Endothelial cell of umbilical vein (primary cell): Measurements from ENCODE around the gene CXCL6. TPM values are rescaled to one million over a fixed set of nuclear protein-coding genes. Genes with fewer than 3 reads are reported as not detected.

Experiments used
- BruUV-seq: library from RNA; stranded (reverse); fragments of 400-500 nt; replicated peaks from 2 replicates; lab custom pipeline; 2021; lab: Mats Ljungman, UMichigan
- CTCF ChIA-PET: fragments of 300-600, 350-600 bp; sonication (Branson Sonifier 250); formaldehyde crosslinking; loops from one replicate; lab custom pipeline; 2021; ENCODE audit warnings: antibody characterized with exemption, inconsistent platforms; lab: Charles Lee
- POLR2A ChIA-PET: fragments of 300-600, 350-600 bp; sonication (Branson Sonifier 250); formaldehyde crosslinking; loops from one replicate; lab custom pipeline; 2021; ENCODE audit warnings: antibody characterized with exemption, inconsistent platforms; lab: Charles Lee
- DNase-seq: peaks from one replicate; pipeline ENCODE4 v3.0.0-alpha.2; 2011; ENCODE audit warnings: low read depth, low spot score
- FAIRE-seq: peaks from 2 replicates; lab custom pipeline; 2011; peaks lifted over from hg19 to GRCh38; lab: Jason Lieb, UNC
- H2AFZ ChIP-seq: 2 replicates; pipeline ENCODE4 v1.6.0; 2012; ENCODE audit warnings: low read depth, low read length, control low read depth, inconsistent platforms
- H3K27ac ChIP-seq: 2 replicates; pipeline ENCODE4 v1.5.1; 2011; ENCODE audit warnings: low read depth, mild to moderate bottlenecking, control low read depth, low read length, moderate library complexity; ENCODE audit not compliant: insufficient read depth
- H3K27me3 ChIP-seq, 2 experiments: 2 replicates each; pipeline versions ENCODE4 v1.6.0 to v1.6.1; 2011; ENCODE audit warnings: low read length in 2 of 2, mixed read lengths in 1 of 2; ENCODE audit not compliant: control insufficient read depth in 2 of 2, insufficient read depth in 2 of 2
- H3K36me3 ChIP-seq, 2 experiments: 2 replicates in 1 of 2; 3 replicates in 1 of 2; pipeline ENCODE4 v1.5.1; 2011; ENCODE audit warnings: low read length in 2 of 2, mild to moderate bottlenecking in 1 of 2, moderate library complexity in 1 of 2; ENCODE audit not compliant: control insufficient read depth in 2 of 2, insufficient read depth in 2 of 2; ENCODE audit errors: extremely low read depth in 1 of 2
- H3K4me1 ChIP-seq: 3 replicates; pipeline ENCODE4 v1.5.1; 2011; ENCODE audit warnings: mild to moderate bottlenecking, low read length; ENCODE audit not compliant: control insufficient read depth, insufficient read depth; ENCODE audit errors: extremely low read depth
- H3K4me2 ChIP-seq: 2 replicates; pipeline ENCODE4 v1.6.1; 2011; ENCODE audit warnings: low read length, control low read depth, mixed read lengths; ENCODE audit not compliant: insufficient read depth
- H3K4me3 ChIP-seq, 3 experiments: fragments of 200-600 bp in 1 of 3; sonication (generic), shearing (Covaris generic) in 1 of 3; replicated peaks in 1 of 3; 2 replicates each; pipeline ENCODE4 v1.5.1; 2011 to 2016; ENCODE audit warnings: control low read depth in 3 of 3, low read length in 3 of 3, mild to moderate bottlenecking in 2 of 3, inconsistent platforms in 1 of 3, low read depth in 1 of 3, moderate library complexity in 1 of 3; ENCODE audit not compliant: insufficient read depth in 1 of 3
- H3K79me2 ChIP-seq: 2 replicates; pipeline ENCODE4 v1.6.0; 2012; ENCODE audit warnings: low read length, inconsistent platforms; ENCODE audit not compliant: control insufficient read depth, insufficient read depth
- H3K9ac ChIP-seq: replicated peaks from 2 replicates; pipeline ENCODE3; 2011; ENCODE audit warnings: low read length, control low read depth; ENCODE audit not compliant: insufficient read depth; ENCODE audit errors: extremely low read depth
- H3K9me1 ChIP-seq: replicated peaks from 3 replicates; pipeline ENCODE4 v1.6.0; 2011; ENCODE audit warnings: mild to moderate bottlenecking, low read length; ENCODE audit not compliant: control insufficient read depth, insufficient read depth; ENCODE audit errors: extremely low read depth
- H3K9me3 ChIP-seq: replicated peaks from 2 replicates; pipeline ENCODE4 v1.5.1; 2012; ENCODE audit warnings: low read length, inconsistent platforms; ENCODE audit not compliant: control insufficient read depth, insufficient read depth
- H4K20me1 ChIP-seq: replicated peaks from 2 replicates; pipeline ENCODE3; 2011; ENCODE audit warnings: mild to moderate bottlenecking, low read length; ENCODE audit not compliant: control insufficient read depth, insufficient read depth; ENCODE audit errors: extremely low read depth
- EZH2 ChIP-seq: IDR thresholded peaks from 2 replicates; pipeline ENCODE4 v1.6.1; 2012; ENCODE audit warnings: borderline replicate concordance, low read depth, mild to moderate bottlenecking, moderate library complexity, low read length, inconsistent platforms; ENCODE audit not compliant: severe bottlenecking
- FOS ChIP-seq: IDR thresholded peaks from 2 replicates; pipeline ENCODE4 v1.6.1; 2011; ENCODE audit warnings: mild to moderate bottlenecking, low read length, moderate library complexity, borderline replicate concordance; ENCODE audit not compliant: insufficient read depth
- GATA2 ChIP-seq: IDR thresholded peaks from 2 replicates; pipeline ENCODE4 v1.7.0; 2011; ENCODE audit warnings: low read depth, mild to moderate bottlenecking, moderate library complexity, mixed read lengths, low read length; ENCODE audit not compliant: insufficient read length, insufficient read depth
- JUN ChIP-seq: IDR thresholded peaks from 2 replicates; pipeline ENCODE4 v1.6.1; 2011; ENCODE audit warnings: borderline replicate concordance, low read depth; ENCODE audit not compliant: insufficient read length, insufficient read depth
- MAX ChIP-seq: IDR thresholded peaks from 2 replicates; pipeline ENCODE4 v1.6.1; 2011; ENCODE audit not compliant: insufficient read depth, insufficient read length
- MYC ChIP-seq: IDR thresholded peaks from one replicate; pipeline ENCODE4 v1.6.1; 2011; ENCODE audit warnings: mild to moderate bottlenecking, low read depth, low read length
- POLR2A ChIP-seq: IDR thresholded peaks from 2 replicates; pipeline ENCODE4 v1.6.1; 2012; ENCODE audit warnings: low read depth, mild to moderate bottlenecking, control low read depth, low read length
- POLR2AphosphoS5 ChIP-seq: IDR thresholded peaks from 2 replicates; pipeline ENCODE4 v1.6.1; 2012; ENCODE audit warnings: low read depth, mild to moderate bottlenecking, control low read depth, low read length, moderate library complexity; ENCODE audit not compliant: insufficient read depth
- dilution Hi-C: fragments of 300-500 bp; cut with MboI; formaldehyde crosslinking; loops from one replicate; pipeline ENCODE4 v1.15.0; 2019; ENCODE audit warnings: low sequenced_read_pairs; ENCODE audit not compliant: extremely low pct_ligation_motif_present
- intact Hi-C: fragments of 100-400 bp; cut with micrococcal nuclease; formaldehyde crosslinking; loops from one replicate; pipeline ENCODE4 v1.10.0; 2022
- polyA plus RNA-seq, 4 experiments: library from polyadenylated mRNA; depleted of rRNA in 3 of 4; stranded (reverse) in 3 of 4; unstranded in 1 of 4; fragments of >200 nt; gene quantifications; 2 replicates each; pipeline versions ENCODE4 v1.2.1 to v1.2.3, GENCODE V29; 2011 to 2012; ENCODE audit warnings: missing spikeins in 1 of 4
- total RNA-seq: library from RNA; stranded (reverse); gene quantifications from 2 replicates; pipeline ENCODE4 v1.2.3, GENCODE V29; 2021
- TF ChIP-seq, protein P1 (sequence below), 2 donors: IDR thresholded peaks; 1 replicate in 1 of 2; 2 replicates in 1 of 2; pipeline ENCODE4 v1.5.1; 2011; ENCODE audit warnings: low read length in 2 of 2, mild to moderate bottlenecking in 2 of 2, moderate library complexity in 2 of 2, control low read depth in 1 of 2, inconsistent platforms in 1 of 2, low read depth in 1 of 2; ENCODE audit not compliant: insufficient read depth in 1 of 2; ENCODE audit errors: extremely low read depth in 1 of 2

The CXCL6 gene
- total and polyA plus RNA-seq, 2 donors (not counting 3 experiments of a cell fraction or from before 2014, with no cell fraction given) = 0.81 to 1.2 TPM

- FAIRE-seq = no peak
These were observed 38.9 kb downstream of the CXCL6 start for GRCh38 chr4:73875401-73875800.

More at GRCh38 chr4:73875401-73875800, 38.9 kb downstream of the CXCL6 start:
- Histone ChIP-seq H3K79me2 (no peaks in the 10 kb centered on the region), H3K4me1 (peaks cover 17% of the 10 kb centered on the region), H3K36me3 (no peaks in the 10 kb centered on the region), H3K4me3 (no peak overlapping the region), H3K27ac (no peak overlapping the region), H3K9me3 (no peaks in the 10 kb centered on the region), H3K9me1 (no peaks in the 10 kb centered on the region), H3K9ac (no peak overlapping the region), H3K27me3 (no peaks in the 10 kb centered on the region), H2AFZ (no peak overlapping the region), H3K4me2 (no peak overlapping the region), H4K20me1 (no peaks in the 10 kb centered on the region)
- TF ChIP-seq POLR2AphosphoS5 = no peak
- TF ChIP-seq POLR2A = no peak
- no peak for TF ChIP-seq FOS
- TF ChIP-seq MYC = no peak
- no peak for TF ChIP-seq EZH2
- TF ChIP-seq, protein P1, sequence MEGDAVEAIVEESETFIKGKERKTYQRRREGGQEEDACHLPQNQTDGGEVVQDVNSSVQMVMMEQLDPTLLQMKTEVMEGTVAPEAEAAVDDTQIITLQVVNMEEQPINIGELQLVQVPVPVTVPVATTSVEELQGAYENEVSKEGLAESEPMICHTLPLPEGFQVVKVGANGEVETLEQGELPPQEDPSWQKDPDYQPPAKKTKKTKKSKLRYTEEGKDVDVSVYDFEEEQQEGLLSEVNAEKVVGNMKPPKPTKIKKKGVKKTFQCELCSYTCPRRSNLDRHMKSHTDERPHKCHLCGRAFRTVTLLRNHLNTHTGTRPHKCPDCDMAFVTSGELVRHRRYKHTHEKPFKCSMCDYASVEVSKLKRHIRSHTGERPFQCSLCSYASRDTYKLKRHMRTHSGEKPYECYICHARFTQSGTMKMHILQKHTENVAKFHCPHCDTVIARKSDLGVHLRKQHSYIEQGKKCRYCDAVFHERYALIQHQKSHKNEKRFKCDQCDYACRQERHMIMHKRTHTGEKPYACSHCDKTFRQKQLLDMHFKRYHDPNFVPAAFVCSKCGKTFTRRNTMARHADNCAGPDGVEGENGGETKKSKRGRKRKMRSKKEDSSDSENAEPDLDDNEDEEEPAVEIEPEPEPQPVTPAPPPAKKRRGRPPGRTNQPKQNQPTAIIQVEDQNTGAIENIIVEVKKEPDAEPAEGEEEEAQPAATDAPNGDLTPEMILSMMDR (IDR thresholded peaks at IDR 0.05; ENCODE audit: extremely low read depth in 1 of 2, insufficient read depth in 1 of 2, low read depth in 1 of 2, low read length in 2 of 2) = no peak
- TF ChIP-seq JUN = no peak
- no peak for TF ChIP-seq MAX
- no peak for TF ChIP-seq GATA2
- POLR2A ChIA-PET = no interaction called here
- dilution Hi-C loops (no loop called here), intact Hi-C loops (no loop called here)
- DNase-seq = no peak
- CTCF ChIA-PET = no interaction called here
- no TSS peak for BruUV-seq
